GM23248 (cell line): Measurements from ENCODE around the gene RAB36. TPM values are rescaled to one million over a fixed set of nuclear protein-coding genes. Genes with fewer than 3 reads are reported as not detected.

Source experiments
- DNase-seq: peaks from one replicate; pipeline ENCODE4 v3.0.0-alpha.2; 2015
- H2AFZ ChIP-seq: fragments of 200-600 bp; sonication (generic); 2 replicates; pipeline ENCODE4 v1.6.1; 2016; ENCODE audit warnings: antibody characterized with exemption
- H3F3A ChIP-seq: fragments of 200-600 bp; sonication (generic); 2 replicates; pipeline ENCODE4 v1.6.1; 2016; ENCODE audit warnings: mild to moderate bottlenecking, antibody characterized with exemption, mixed run types; ENCODE audit not compliant: insufficient read depth
- H3K27ac ChIP-seq: fragments of 200-600 bp; sonication (generic); 2 replicates; pipeline ENCODE4 v1.5.1; 2016; ENCODE audit warnings: mild to moderate bottlenecking
- H3K27me3 ChIP-seq: fragments of 200-600 bp; sonication (generic); replicated peaks from 2 replicates; pipeline ENCODE4 v1.6.1; 2016; ENCODE audit warnings: mild to moderate bottlenecking; ENCODE audit not compliant: insufficient read depth
- H3K36me3 ChIP-seq: fragments of 200-600 bp; sonication (generic); 2 replicates; pipeline ENCODE4 v1.6.1; 2016; ENCODE audit warnings: low read depth, mild to moderate bottlenecking
- H3K4me1 ChIP-seq: fragments of 200-600 bp; sonication (generic); 2 replicates; pipeline ENCODE4 v1.6.1; 2016; ENCODE audit warnings: mild to moderate bottlenecking; ENCODE audit not compliant: insufficient read depth
- H3K4me2 ChIP-seq: fragments of 200-600 bp; sonication (generic); one replicate; pipeline ENCODE4 v1.6.1; 2016; ENCODE audit warnings: mild to moderate bottlenecking; ENCODE audit not compliant: unreplicated experiment
- H3K4me3 ChIP-seq: fragments of 200-600 bp; sonication (generic); 2 replicates; pipeline ENCODE4 v1.5.1; 2016; ENCODE audit warnings: mild to moderate bottlenecking
- H3K79me2 ChIP-seq: fragments of 200-600 bp; sonication (generic); 2 replicates; pipeline ENCODE4 v1.6.1; 2016; ENCODE audit warnings: mild to moderate bottlenecking; ENCODE audit not compliant: insufficient read depth
- H3K9ac ChIP-seq: fragments of 200-600 bp; sonication (generic); 2 replicates; pipeline ENCODE4 v1.6.1; 2016; ENCODE audit warnings: mild to moderate bottlenecking
- H3K9me2 ChIP-seq: fragments of 200-600 bp; sonication (generic); 2 replicates; pipeline ENCODE4 v1.6.1; 2016; ENCODE audit warnings: mixed run types, mild to moderate bottlenecking, moderate library complexity; ENCODE audit not compliant: insufficient read depth
- H3K9me3 ChIP-seq: fragments of 200-600 bp; sonication (generic); one replicate; pipeline ENCODE4 v1.6.1; 2017; ENCODE audit warnings: low read depth
- H4K20me1 ChIP-seq: fragments of 200-600 bp; sonication (generic); 2 replicates; pipeline ENCODE4 v1.6.0; 2016; ENCODE audit not compliant: insufficient read depth
- EZH2 ChIP-seq: fragments of 200-600 bp; sonication (generic); IDR thresholded peaks from 2 replicates; pipeline ENCODE4 v1.6.1; 2018; ENCODE audit warnings: antibody characterized with exemption, mild to moderate bottlenecking; ENCODE audit not compliant: insufficient read depth, poor library complexity, severe bottlenecking
- EZH2phosphoT487 ChIP-seq: fragments of 200-600 bp; sonication (generic); IDR thresholded peaks from 2 replicates; pipeline ENCODE4 v1.6.1; 2018; ENCODE audit warnings: antibody characterized with exemption, moderate library complexity, mild to moderate bottlenecking, low read depth; ENCODE audit not compliant: insufficient read depth
- WGBS, 2 experiments: methylation state at CpG; one replicate each; pipeline ENCODE4 v1.1.6; 2015 to 2017; ENCODE audit warnings: low lambda C conversion rate in 2 of 2, low coverage in 1 of 2; ENCODE audit errors: missing lambda C conversion rate in 2 of 2; 5-methylcytosine and 5-hydroxymethylcytosine counted together
- in situ Hi-C: fragments of 300-500 bp; cut with MboI; formaldehyde crosslinking; loops from 2 replicates; pipeline ENCODE4 v1.15.0; 2020
- polyA plus RNA-seq: library from polyadenylated mRNA; unstranded; fragments of >200 nt; fragmentation: Nextera tagmentation; extraction: Ambion mirVana; gene quantifications from 2 replicates; pipeline ENCODE4 v1.2.1, GENCODE V29; 2016
- total RNA-seq: library from RNA; depleted of rRNA; stranded (reverse); fragments of >200 nt; shearing (Covaris generic); gene quantifications from 2 replicates; pipeline ENCODE4 v1.2.3, GENCODE V29; 2014

Gene RAB36
- total and polyA plus RNA-seq, 2 experiments from 2014 or later = 3.5 to 6.8 TPM

- no peak overlapping the region for H3K4me3 ChIP-seq
- H3K9me3 ChIP-seq = no peaks in the 10 kb centered on the region
- H2AFZ ChIP-seq = no peak overlapping the region
- H3K79me2 ChIP-seq = no peaks in the 10 kb centered on the region
- H4K20me1 ChIP-seq = no peaks in the 10 kb centered on the region
- no peaks in the 10 kb centered on the region for H3F3A ChIP-seq
- no peaks in the 10 kb centered on the region for H3K36me3 ChIP-seq
- WGBS, 2 experiments = 91 to 93% methylated on average over 8 of the region's 8 CpGs
- no peaks in the 10 kb centered on the region for H3K27me3 ChIP-seq
- peaks cover 3% of the 10 kb centered on the region; the same call in 1 of the 2 replicates for H3K4me1 ChIP-seq
- no peak overlapping the region for H3K4me2 ChIP-seq
- TF ChIP-seq EZH2phosphoT487 (no peak), EZH2 (no peak)
- no peaks in the 10 kb centered on the region for H3K9me2 ChIP-seq
- no peak overlapping the region for H3K9ac ChIP-seq
- no peak for DNase-seq
- in situ Hi-C loops = no loop called here
- H3K27ac ChIP-seq = no peak overlapping the region
Observed at GRCh38 chr22:23146478-23147205, 1.4 kb downstream of the RAB36 start.

- H3K4me3 ChIP-seq = no peak overlapping the region
- peaks cover 3% of the 10 kb centered on the region; the same call in 1 of the 2 replicates for H3K4me1 ChIP-seq
- H3K9me2 ChIP-seq = no peaks in the 10 kb centered on the region
- TF ChIP-seq EZH2phosphoT487 (no peak), EZH2 (no peak)
- WGBS, 2 experiments = 67 to 69% methylated on average over 6 of the region's 6 CpGs
- no peaks in the 10 kb centered on the region for H4K20me1 ChIP-seq
- no peaks in the 10 kb centered on the region for H3K36me3 ChIP-seq
- in situ Hi-C loops = no loop called here
- no peaks in the 10 kb centered on the region for H3K9me3 ChIP-seq
- peak; percentile 29 for DNase-seq
- H3K9ac ChIP-seq = no peak overlapping the region
- no peaks in the 10 kb centered on the region for H3K79me2 ChIP-seq
- no peak overlapping the region for H3K27ac ChIP-seq
- no peak overlapping the region for H2AFZ ChIP-seq
- no peak overlapping the region for H3K4me2 ChIP-seq
- no peaks in the 10 kb centered on the region for H3K27me3 ChIP-seq
- no peaks in the 10 kb centered on the region for H3F3A ChIP-seq
Observed at GRCh38 chr22:23147617-23148387, 2.5 kb downstream of the RAB36 start.

- Histone ChIP-seq H3K4me2 (no peak overlapping the region), H3F3A (no peaks in the 10 kb centered on the region), H3K36me3 (no peaks in the 10 kb centered on the region), H3K27me3 (no peaks in the 10 kb centered on the region), H3K79me2 (no peaks in the 10 kb centered on the region), H3K27ac (no peak overlapping the region), H3K4me3 (no peak overlapping the region), H2AFZ (no peak overlapping the region), H3K9me2 (no peaks in the 10 kb centered on the region), H4K20me1 (no peaks in the 10 kb centered on the region), H3K4me1 (peaks cover 1% of the 10 kb centered on the region; the same call in 1 of the 2 replicates), H3K9ac (no peak overlapping the region), H3K9me3 (no peaks in the 10 kb centered on the region)
- in situ Hi-C loops = no loop called here
- DNase-seq = no peak
- no peak for TF ChIP-seq EZH2phosphoT487
- TF ChIP-seq EZH2 = no peak
- 88 to 90% methylated on average over 15 of the region's 15 CpGs for WGBS, 2 experiments
Observed at GRCh38 chr22:23149743-23150238, 4.5 kb downstream of the RAB36 start.

DNA sequence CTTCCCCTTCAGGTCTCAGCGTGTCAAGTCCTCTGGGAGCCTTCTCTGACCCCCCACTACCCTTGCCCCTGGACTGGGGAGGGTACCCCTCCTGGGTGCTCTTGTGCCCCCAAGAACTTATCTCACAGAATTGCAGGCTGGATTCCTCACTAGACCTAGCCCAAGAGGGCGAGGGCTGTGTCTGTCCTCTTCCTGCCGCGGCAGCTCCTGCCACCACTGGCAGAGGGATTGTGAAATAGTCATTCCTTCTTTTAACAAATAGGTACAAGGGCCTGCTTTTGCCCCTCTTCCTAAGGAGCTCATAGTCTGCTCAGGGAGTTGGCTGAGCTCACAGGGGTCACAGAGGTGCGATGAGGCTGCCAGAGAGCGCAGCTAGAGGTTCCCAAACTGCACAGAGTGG, 5.5 kb downstream of the RAB36 start:
- Histone ChIP-seq H3K4me1 (no peaks in the 10 kb centered on the region), H3F3A (no peaks in the 10 kb centered on the region), H3K4me2 (no peak overlapping the region), H3K36me3 (no peaks in the 10 kb centered on the region), H3K9ac (no peak overlapping the region), H4K20me1 (no peaks in the 10 kb centered on the region), H3K27me3 (no peaks in the 10 kb centered on the region), H3K9me2 (no peaks in the 10 kb centered on the region), H3K27ac (no peak overlapping the region), H2AFZ (no peak overlapping the region), H3K9me3 (no peaks in the 10 kb centered on the region), H3K79me2 (no peaks in the 10 kb centered on the region), H3K4me3 (no peak overlapping the region)
- TF ChIP-seq EZH2 (no peak), EZH2phosphoT487 (no peak)
- in situ Hi-C loops = no loop called here
- 95 to 96% methylated on average over 6 of the region's 6 CpGs for WGBS, 2 experiments
- no peak for DNase-seq
